Astrocyte of the spinal cord (primary cell): Measurements from ENCODE around the gene SPX.

Experiments
- DNase-seq: peaks from one replicate; pipeline ENCODE4 v3.0.0; 2011; ENCODE audit warnings: low read depth, low spot score
- H3K4me3 ChIP-seq: 2 replicates; pipeline ENCODE4 v1.5.1; 2011; ENCODE audit warnings: low read depth, mild to moderate bottlenecking, low read length, moderate library complexity
- in situ Hi-C: cut with HindIII; loops from 2 replicates; pipeline ENCODE4 v1.10.0; 2017; ENCODE audit warnings: low sequenced_read_pairs
- TF ChIP-seq, protein P1 (sequence below): IDR thresholded peaks from 2 replicates; pipeline ENCODE4 v1.5.1; 2012; ENCODE audit warnings: low read depth, mild to moderate bottlenecking, low read length, inconsistent platforms

Gene SPX

GRCh38 chr12:21526053-21526452 is at the start of gene SPX:
Gene SPX (plus strand): TSS chr12:21526296. CDS start chr12:21526473, 177 bp downstream.
- H3K4me3 ChIP-seq, result peak within 1 kb of the TSS; percentile 61
- in situ Hi-C loops, result no loop called here
- no peak for DNase-seq

DNA sequence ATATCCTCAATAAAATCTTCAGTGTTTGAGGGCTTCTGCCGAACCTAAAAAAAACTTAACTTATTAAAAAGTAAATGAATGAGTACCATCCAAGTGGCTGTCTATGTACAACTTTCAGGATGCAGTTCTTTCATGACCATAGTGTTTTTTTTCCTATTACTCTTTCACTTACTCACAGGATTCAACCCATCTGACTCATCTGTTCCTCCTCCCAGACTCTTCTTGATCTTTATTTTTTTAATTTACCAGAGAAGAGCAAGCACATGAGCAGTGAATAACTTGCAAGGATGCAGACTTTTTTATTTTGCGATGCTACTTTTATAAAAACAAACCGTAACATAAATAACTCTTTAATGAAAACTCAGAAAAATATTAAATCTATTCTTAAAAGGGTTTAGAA is 49.1 kb upstream of the SPX start:
- DNase-seq, result peak; percentile 75
- TF ChIP-seq, protein P1, sequence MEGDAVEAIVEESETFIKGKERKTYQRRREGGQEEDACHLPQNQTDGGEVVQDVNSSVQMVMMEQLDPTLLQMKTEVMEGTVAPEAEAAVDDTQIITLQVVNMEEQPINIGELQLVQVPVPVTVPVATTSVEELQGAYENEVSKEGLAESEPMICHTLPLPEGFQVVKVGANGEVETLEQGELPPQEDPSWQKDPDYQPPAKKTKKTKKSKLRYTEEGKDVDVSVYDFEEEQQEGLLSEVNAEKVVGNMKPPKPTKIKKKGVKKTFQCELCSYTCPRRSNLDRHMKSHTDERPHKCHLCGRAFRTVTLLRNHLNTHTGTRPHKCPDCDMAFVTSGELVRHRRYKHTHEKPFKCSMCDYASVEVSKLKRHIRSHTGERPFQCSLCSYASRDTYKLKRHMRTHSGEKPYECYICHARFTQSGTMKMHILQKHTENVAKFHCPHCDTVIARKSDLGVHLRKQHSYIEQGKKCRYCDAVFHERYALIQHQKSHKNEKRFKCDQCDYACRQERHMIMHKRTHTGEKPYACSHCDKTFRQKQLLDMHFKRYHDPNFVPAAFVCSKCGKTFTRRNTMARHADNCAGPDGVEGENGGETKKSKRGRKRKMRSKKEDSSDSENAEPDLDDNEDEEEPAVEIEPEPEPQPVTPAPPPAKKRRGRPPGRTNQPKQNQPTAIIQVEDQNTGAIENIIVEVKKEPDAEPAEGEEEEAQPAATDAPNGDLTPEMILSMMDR, result no peak
- in situ Hi-C loops, result no loop called here
- no peak overlapping the region for H3K4me3 ChIP-seq

More at GRCh38 chr12:21526053-21526452, at the start of gene SPX:
- TF ChIP-seq, protein P1, result no peak

GRCh38 chr12:21478756-21479455 is 47.2 kb upstream of the SPX start:
- in situ Hi-C loops, result no loop called here
- H3K4me3 ChIP-seq, result no peak overlapping the region
- DNase-seq, result no peak
- TF ChIP-seq, protein P1, result no peak

GRCh38 chr12:21483531-21483930 is 42.6 kb upstream of the SPX start:
- in situ Hi-C loops, result no loop called here
- no peak overlapping the region for H3K4me3 ChIP-seq
- TF ChIP-seq, protein P1, result no peak
- DNase-seq, result no peak

DNA sequence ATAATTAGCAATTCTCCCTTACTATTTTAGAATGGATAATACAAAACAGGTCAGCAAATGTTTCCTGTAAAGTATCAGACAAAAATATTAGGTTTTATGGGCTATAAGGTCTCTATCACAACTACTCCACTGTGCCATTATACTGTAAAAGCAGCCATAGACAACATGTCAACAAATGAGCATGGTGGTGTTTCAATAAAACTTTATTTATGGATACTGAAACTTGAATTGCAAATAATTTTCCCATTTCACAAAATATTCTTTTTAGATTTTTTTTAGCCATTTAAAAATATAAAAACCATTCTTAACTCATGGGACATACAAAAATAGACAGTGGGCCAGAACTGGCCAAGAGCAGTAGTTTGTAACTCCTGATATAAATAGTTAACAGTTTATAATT is 40.1 kb upstream of the SPX start:
- no peak for DNase-seq
- in situ Hi-C loops, result no loop called here
- no peak overlapping the region for H3K4me3 ChIP-seq
- TF ChIP-seq, protein P1, result no peak

- peak overlapping the region; percentile 80 for H3K4me3 ChIP-seq
- TF ChIP-seq, protein P1, result no peak
Observed at GRCh38 chr12:21499765-21500164, 26.3 kb upstream of the SPX start.

More at GRCh38 chr12:21499765-21500164, 26.3 kb upstream of the SPX start:
- in situ Hi-C loops, result no loop called here
- no peak for DNase-seq
